HTERT RPE-1 (cell line): ENCODE measurements around the gene HERC2.

ENCODE experiments used
- in situ Hi-C: fragments of 300-500 bp; cut with MboI; formaldehyde crosslinking; loops from 4 replicates; pipeline ENCODE4 v1.14.3; 2020; ENCODE audit warnings: low sequenced_read_pairs

HERC2 gene

DNA sequence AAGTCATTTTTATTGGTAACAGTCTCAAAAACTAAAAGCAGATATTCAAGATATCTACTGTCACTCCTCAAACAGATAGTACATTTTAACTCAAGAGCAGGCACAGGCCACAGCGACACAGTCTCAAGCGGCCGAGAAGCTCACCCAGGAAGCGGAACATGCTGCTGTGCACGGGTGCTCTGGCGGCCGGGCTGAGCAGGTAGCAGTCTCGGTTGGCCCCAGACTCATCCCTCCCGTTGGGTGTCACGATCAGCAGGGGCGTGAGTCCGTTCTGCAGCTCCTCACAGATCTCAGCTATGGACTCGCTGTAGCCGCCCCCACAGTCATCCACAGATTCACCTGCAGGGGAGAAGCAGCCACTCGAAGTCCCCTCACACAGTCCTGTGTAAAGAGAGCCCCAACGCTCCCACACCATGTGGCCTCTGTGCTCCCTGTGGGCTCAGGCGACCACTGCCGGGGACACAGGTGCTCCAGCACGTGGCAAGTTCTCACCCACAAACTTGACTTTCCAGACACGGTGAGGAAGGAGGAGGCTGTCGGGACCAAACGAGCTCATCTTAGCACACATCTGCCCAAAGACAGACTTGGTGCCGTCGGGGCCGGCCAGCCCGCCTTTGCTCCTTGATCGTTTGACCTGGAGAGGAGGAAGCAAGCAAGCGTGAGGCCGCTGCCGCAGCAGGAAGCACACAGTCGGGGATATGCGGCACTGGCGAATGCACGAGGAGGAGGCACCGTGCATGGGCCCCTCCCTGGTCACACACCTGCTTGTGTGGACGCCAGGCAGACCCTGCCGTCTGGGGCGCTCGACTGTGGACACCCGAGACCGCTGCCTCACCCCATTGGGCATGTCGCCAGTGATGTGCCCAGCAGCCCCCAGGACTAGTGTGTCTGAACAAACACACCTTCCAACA lies 205.2 kb downstream of the HERC2 start:
- in situ Hi-C loops = no loop called here

DNA sequence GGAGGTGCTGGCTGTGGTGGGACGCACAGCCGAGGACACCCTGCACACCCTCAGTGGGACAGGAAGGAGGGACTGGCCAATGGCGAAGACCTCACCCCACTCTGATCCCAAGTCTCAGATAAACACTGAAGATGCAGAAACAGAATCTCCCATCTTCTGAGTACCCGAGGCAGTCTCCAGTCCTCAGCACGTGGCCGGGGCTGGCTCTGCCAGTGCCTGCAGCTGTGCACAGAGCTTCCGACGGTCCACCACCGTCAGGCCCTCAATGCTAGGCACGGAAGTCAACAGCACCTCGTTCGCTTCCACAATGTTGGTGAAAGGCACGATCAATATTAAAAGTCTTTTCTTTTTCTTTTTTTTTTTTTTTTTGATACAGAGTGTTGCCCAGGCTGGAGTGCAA lies 206.1 kb downstream of the HERC2 start:
- in situ Hi-C loops = no loop called here

DNA sequence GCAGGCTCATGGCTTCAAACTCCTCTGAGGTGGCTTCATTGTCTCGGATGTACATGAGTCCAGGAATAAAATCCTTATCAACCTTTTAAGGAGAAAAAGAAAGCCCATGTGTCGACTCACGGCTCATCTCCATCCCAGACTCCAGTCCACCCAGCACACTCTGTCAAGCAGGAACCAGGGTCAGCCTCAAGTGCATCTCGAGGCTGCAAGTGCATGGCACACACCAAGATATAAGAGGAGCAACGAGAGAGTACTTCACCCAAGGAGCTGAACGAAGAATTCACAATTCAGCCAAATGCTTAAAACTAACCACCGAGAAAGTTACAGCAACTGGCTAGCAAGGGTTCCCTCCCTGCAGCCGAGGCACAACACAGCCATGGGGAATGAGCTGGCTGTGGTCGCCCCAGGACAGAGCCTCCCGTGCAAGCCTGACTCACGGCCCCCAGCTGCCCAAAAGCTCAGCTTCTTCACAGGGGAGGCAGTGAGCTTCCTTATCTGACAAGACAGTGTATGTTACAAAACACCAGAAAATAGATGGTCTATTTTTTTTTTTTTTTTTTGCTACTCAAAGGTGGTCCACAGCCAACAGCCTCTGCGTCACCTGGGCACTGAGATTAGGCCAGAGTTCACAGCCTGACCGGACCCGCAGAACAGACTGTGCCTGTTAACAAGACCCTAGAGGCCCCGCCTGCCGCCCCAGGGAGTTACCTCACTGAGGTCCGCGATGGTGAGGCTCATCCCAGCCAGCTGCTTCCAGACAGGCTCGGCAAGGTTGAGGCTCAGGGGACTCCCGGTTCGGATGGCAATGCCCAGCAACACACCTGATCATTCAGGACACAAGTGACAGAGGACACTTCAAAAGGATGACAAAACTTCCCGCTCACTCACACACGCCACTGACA lies 207.0 kb downstream of the HERC2 start:
- in situ Hi-C loops = no loop called here

DNA sequence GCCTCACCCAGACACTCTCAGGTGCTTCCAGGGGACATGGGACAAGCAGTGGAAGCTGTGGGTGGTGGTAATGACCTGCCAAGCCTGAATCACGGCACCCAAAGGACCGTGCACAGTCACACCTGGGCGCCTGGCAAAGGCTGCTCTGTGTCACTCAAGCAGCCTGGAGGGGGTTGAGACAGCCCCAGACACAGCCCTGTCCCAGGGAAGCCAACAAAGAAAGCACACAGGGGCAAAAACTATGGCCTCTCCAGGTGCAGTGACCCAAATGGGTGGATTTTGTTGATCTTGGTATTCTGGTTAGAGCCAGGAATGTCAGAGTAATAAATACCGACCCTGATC lies 207.9 kb downstream of the HERC2 start:
- in situ Hi-C loops = no loop called here

DNA sequence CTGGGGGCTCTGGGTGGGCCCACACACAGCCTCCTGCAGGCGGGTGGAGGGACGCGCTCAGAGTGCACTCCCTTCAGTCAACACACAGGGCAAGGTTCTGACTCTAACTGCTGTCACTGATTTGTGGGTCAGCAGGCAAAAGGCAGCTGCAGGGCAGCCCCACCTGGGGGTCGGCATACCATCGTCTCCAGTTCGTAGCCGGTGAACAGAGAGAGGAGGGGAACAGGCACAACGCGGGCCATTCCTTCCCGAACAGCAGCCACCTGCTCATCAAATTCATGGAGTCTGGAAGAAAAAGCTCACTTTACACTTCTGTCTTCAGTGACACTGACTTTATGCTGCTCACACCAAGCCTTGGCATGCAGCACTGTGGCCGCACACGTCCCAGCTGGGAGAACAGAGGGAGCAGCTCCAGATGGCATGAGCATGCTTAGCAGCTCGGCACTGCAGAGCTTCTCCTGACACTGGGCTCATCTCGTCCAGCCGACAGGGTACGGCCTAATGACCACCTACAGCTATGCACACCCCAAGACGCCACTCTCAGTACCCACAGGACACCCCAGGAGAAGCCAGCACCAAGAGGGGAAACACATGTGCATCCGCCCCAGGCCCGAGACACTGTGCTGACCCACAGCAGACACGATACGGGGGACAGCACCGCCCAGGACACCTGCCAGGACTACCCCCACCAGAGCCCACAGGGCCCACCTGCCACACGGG lies 208.4 kb downstream of the HERC2 start:
- in situ Hi-C loops = no loop called here

DNA sequence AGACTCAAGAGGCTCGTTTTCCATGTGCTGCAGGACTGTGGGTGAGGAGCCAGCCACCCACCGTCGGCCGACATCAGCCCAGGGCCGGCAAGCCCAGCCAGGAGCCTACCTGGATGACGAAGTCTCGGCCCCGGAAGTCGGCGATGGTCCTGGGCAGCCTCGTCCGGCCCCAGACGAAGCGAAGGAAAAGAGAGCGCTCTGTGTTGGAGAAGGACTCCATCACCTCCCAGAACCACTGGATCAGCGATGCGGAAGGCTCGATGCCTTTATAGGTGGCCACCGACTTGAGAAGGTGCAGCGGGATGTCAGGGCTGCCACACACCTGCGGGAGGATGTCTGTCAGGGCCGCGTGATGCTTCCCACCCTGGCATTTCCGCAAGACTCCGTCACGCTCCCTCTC lies 209.0 kb downstream of the HERC2 start:
- in situ Hi-C loops = no loop called here

DNA sequence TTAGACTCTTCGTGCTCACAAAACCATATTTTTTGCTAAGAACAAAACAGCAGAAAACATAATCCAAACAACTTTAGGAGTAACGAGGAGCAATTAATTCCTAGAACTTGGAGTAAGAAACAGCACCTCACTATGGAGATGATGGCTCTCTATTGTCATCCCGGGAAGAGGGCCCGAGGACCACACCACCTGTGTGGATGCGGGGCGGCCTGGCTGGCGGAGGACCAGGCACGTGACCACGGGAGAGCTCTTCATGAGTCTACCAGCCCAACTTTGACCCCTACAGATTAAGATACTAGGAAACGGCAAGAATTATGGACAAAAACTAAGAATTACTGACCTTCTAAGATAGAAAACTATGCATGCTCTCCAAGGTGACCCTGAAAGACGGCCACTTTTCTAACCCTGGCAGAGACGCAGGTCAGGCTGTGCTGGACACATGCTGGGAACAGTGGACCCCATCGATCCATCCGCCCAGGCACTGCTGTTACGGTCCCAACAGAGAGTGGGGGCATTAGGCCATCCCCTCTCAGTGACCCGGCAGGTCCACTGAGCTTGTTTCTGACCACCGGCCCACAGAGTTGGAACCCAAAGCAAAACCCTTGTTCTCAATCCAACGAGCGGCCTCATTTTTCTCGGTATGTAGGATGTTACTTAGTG lies 209.7 kb downstream of the HERC2 start:
- in situ Hi-C loops = no loop called here

DNA sequence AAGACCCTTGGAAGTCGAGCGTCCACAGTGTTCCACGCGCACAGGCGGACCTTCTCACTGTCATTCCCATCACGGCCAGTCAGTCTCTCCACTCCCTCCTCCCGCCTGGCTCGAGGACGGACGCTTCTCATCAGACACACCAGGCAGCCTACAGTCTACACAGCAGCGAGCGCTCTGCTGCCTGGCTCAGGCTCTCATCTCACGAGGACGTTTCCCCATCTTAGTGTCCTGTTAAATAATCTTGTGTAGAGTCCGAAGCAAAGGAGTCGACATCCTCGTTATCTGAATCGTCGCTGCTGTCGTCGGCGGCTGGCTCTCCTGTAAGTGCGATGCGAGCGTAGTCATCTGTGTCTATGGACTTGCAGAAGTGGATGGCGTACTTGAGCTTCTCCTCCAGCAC lies 210.4 kb downstream of the HERC2 start:
- in situ Hi-C loops = no loop called here

DNA sequence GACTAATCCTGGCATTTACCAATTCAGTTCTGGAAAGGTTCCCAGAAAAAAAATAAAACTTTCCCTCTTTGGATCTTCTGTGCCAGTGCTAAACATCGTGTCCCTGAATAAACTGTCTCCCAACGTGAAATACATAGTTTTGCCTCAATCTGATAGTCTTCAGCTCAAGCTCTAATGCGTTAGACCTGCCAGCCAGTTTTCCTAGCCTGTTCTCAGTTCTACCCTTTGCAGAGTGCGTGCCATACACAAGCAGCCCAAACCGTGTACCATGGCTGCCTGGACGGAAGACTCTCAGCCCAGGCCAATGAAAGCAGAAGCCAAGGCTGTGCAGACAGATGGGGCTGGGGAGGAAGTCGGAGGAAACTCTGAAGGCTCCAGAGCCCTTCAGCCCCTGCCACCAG lies 211.5 kb downstream of the HERC2 start:
- in situ Hi-C loops = no loop called here

DNA sequence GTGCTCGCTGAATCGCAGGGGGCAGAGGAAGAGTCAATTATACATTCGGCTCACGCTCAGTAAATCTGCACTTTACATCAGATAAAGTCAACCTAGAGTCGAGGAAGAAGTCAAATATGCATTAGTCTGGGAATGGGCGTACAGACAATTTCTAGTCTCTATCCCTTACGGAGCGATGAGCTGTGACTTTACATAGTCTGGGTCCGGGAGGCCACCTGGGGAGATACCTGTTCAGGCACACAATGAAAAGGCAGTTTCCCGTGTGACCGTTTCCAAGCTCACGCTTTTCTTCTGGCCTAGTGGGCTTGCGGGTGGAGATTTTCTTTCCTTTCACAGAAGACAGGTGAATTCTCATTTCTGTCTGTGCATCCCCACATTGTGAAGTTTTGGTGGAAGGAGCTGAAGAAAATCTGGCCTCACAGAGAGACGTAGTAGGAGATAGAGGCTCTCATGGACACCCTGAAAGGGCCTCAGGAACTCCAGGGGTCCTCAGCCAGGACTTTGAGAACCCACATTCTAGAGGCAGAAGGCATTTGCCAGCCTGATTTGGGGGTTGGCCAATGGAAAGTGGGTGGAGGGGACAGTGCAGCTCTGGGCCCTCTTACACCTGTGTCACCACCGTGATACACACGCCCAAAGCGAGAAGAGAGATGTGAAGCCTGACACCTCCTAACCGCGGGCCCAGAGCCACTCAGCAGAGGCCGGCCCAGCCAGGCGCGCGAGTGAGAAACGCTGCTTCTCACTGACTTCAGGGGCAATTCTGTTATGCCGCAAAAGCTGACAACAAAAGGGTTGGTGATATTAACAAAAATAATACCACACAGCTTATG lies 212.1 kb downstream of the HERC2 start:
- in situ Hi-C loops = no loop called here

DNA sequence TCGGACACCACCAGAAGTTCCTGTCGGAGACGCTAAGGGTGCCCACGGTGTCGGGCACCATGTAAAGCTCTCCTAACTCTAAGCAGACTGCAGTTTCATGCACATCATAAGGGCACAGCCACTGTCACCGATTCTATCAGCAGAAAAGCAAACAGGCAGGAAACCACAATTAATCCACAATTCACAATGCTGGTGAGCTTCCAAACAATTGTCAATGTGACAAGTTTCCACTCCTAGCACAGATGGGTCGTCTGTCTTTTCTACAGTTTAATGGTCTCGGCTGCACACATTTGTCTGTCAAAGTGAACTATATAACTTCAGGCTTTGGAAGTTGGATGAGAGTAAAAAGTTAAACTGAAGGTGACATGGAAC lies 214.1 kb downstream of the HERC2 start:
- in situ Hi-C loops = no loop called here

DNA sequence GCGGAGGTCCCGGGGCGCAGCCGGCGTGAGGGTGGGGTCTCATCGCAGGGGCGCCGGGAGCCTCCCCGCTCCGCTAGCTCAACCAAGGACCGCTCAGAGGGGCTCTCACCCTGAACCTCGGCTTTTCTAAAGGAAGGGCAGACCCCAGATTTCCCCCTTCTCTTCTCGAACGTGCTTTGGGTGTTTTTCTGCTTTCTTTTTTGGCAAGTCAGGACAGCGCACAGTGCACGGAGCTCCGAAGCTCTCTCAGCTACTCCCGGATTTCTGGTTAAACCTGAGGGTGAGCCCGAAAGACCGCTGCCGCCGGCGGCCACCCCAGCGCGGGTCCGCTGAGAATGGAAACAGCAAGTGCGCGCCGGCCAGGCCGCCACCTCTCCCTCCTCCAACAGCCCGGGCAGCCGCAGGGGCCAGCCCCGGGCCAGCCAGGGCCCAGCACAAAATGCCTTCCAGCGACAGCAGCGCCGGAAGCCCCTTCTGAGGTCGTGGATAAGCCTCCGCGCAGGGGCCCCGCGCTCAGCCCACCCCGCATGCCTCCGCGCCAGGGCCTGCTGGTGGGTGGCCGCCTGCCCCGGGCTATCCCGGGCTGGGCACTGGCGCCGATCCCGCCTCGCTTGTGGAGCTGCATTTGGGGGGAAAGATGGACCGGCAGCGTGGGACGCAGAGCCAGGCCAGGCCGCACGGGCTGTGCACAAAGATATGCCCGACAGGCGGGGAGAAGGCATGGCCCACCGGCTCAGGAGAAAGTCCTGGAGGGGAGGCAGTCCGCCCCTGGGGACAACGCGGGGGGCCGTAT lies 214.7 kb downstream of the HERC2 start:
- in situ Hi-C loops = no loop called here

DNA sequence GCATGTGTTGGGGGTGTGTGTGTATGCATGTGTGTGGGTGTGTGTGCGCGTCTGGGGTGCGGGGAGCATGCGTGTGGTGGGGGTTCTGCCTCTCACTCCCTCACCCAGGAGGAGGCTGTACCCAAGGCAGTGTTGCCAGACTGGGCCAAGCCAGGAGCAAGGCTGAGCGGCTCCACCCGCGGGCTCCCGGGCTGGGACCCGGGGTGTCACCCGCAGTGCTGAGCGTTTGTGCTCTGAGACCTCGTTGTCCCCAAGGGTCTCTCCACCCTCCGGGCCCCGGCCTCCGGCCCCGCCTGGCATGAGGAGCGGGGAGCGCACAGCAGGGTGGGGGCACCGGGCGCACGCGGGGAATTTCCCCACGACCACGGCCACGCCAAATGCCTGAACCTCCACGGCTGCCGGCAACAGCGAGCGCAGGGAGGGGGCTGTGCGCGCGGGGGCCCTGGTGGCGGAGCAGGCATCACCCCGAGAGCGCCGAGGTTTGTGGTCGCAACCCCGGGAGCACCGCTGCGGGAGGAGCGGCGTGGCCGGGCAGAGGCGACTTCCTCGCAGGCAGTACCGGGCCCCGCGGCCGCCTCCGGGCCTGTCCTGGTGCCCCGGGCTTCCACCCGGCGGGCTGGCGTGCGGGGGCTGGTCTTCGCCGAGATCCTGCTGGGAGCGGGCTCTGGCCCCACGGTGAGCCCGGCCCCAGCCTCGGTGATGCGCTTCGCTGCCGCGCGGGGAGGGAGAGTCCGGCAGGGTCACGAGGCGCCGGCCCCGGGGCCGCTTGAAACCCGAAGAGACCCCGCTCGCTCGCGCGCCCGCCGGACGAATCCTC lies 215.5 kb downstream of the HERC2 start:
- in situ Hi-C loops = no loop called here

DNA sequence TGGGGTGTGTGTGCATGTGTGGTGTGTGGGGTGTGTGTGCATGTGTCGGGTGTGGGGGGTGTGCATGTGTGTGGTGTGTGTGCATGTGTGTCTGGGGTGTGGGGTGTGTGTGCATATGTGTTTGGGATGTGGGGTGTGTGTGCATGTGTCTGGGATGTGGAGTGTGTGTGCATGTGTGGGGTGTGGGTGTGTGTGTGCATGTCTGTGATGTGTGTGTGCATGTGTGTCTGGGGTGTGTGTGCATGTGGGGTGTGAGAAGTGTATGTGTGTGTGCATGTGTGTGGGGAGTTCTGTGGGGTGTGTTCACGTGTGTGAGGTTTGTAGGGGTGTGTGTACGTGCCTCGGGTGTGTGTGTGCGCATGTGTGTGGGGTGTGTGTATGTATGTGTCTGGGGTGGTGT lies 216.2 kb downstream of the HERC2 start:
- in situ Hi-C loops = no loop called here

DNA sequence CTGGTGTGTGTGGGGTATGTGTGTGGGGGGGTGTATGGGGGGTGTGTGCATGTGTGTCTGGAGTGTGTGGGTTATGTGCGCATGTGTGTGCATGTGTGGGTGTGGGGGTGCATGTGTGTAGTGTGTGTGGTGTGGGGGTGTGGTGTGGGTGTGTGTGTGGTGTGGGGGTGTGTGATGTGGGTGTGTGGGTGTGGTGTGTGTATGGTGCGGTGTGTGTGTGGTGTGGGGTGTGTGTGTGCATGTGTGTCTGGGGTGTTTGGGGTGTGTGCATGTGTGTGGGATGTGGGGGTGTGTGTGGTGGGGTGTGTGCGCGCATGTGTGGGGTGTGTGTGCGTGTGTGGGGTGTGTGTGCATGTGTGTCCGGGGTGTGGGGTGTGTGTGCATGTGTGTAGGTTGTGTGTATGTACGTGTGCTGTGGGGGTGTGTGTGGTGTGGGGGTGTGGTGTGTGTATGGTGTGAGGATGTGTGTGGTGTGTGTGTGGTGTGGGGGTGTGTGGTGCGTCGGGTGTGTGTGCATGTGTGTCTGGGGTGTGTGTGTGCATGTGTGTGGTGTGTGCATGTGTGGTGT lies 216.7 kb downstream of the HERC2 start:
- in situ Hi-C loops = no loop called here

DNA sequence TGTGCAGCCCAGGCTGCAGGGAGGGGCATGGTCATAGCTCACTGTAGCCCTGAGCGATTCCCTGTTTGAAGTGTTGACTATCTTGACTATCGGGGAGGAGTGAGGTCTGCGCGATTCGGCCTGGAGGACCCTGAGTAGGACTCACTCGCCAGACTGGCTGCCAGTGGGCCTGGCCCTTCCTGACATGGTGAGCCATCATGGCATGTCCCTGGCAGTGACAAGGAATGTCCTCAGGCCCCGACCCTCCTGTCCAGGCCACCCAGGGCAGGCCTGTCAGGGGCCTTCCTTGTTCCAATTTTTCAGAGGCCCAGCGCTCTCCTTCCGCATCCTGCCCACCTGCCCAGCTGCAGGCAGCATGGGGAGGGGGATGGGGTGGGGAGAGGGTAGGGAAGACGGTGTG lies 217.7 kb downstream of the HERC2 start:
- in situ Hi-C loops = no loop called here

DNA sequence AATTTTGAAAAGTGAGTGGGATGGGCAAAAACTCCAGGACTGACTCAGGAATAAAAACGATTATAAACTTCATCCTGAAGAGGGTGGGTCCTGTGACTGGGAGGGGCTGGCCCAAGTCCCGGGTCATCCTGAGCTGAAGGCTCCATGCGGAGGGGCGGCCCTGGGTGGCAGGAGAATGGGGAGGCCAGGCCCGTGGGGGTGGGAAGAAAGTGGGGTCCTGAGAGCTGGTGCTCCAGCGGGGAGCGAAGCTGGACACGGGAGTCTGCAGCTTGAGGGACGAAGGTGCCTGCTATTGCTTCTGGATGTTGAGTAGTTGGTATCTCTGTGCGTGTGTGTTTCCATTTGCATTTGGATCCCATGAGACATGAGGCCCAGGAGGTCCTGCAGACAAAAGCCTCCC lies 218.1 kb downstream of the HERC2 start:
- in situ Hi-C loops = no loop called here

DNA sequence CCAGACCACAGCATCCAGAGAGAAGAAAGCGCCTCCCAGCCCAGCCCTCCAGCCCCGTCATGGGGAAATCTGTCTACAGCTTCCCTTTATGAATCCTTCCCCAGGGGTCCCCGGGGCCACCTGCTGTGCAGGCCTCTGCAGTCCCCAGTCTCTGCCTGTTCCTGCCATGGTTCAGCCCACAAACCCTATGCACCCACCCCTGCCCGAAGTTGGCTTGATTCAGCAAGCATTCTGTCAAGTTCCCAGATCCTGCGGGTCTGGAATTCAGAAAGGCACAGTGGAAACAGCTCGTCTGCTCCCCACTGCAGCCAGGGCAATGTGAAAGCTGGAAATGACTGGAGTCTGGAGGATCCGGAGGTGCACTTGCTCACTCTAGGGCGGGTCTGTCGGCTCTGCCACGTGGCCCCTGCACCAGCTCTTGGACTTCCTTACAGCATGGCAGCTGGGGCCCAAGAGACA lies 220.0 kb downstream of the HERC2 start:
- in situ Hi-C loops = no loop called here
